SK-N-MC (cell line): ENCODE data around the gene ANKRD49.

ENCODE experiments used
- DNase-seq: peaks from one replicate; pipeline ENCODE4 v3.0.0-alpha.2; 2011; ENCODE audit warnings: low read depth, low spot score
- H3K27ac ChIP-seq: fragments of 200-600 bp; sonication (generic); 2 replicates; pipeline ENCODE4 v1.5.1; 2016; ENCODE audit warnings: mixed run types
- H3K36me3 ChIP-seq: fragments of 200-600 bp; sonication (generic); 2 replicates; pipeline ENCODE4 v1.6.1; 2017; ENCODE audit warnings: antibody characterized with exemption, low read length, mixed read lengths; ENCODE audit not compliant: insufficient read depth
- H3K4me3 ChIP-seq: fragments of 200-600 bp; sonication (generic); 2 replicates; pipeline ENCODE4 v1.5.1; 2016
- H3K9ac ChIP-seq: fragments of 200-600 bp; sonication (generic); 2 replicates; pipeline ENCODE4 v1.8.0; 2017; ENCODE audit warnings: mixed run types, mixed read lengths; ENCODE audit not compliant: insufficient read length
- H3K9me3 ChIP-seq: fragments of 200-600 bp; sonication (generic); 2 replicates; pipeline ENCODE4 v1.6.1; 2017; ENCODE audit warnings: low read depth, mild to moderate bottlenecking, antibody characterized with exemption, low read length, moderate library complexity, mixed read lengths
- EZH2 ChIP-seq: fragments of 200-600 bp; sonication (generic); IDR thresholded peaks from one replicate; pipeline ENCODE4 v1.6.1; 2017; ENCODE audit warnings: antibody characterized with exemption
- FOXP2 ChIP-seq: optimal IDR thresholded peaks from 2 replicates; pipeline ENCODE3; 2011; ENCODE audit warnings: mild to moderate bottlenecking, moderate library complexity; ENCODE audit not compliant: insufficient read depth; ENCODE audit errors: extremely low read length, control extremely low read depth
- POLR2AphosphoS5 ChIP-seq: IDR thresholded peaks from 2 replicates; pipeline ENCODE4 v1.6.1; 2012; ENCODE audit warnings: mild to moderate bottlenecking, low read depth, low read length, borderline replicate concordance

ANKRD49 gene

DNA sequence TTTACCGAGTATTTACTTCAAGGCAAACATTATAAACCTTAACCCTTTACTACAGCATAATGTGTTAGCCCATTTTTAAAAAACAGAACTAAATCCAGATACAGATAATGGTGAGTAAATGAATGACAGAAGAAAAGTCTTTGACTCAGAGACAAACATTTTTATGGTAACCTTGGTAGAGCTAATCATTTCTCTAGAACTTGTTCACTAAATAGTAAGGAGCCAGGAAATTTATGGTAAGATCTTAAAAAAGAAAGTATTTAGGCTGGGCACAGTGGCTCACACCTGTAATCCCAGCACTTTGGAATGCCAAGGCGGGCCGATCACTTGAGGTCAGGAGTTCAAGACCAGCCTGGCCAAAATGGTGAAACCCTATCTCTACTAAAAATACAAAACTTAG lies 38.4 kb downstream of the ANKRD49 start:
- DNase-seq, result no peak
- H3K4me3 ChIP-seq, result no peak overlapping the region
- no peaks in the 10 kb centered on the region for H3K9me3 ChIP-seq
- no peak for TF ChIP-seq FOXP2
- H3K27ac ChIP-seq, result no peak overlapping the region
- H3K36me3 ChIP-seq, result no peaks in the 10 kb centered on the region
- H3K9ac ChIP-seq, result no peak overlapping the region

DNA sequence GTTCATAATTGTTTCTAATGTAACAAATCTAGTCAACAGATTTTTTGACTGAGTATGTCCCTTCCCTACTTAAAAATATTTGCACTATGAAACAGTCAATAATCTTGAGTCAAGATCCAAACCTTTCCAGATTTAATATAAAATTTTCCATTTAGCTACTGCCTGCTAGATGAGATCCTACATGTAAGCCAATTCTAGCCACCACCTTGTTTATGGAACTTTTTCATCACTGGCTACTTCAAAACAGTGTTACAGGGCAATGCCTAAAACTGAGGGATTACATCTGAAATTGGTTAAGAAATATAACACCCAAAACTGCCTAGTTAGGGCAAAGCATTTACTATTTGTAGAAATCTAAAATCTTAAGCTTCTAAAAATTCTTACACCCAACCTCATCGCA lies 39.4 kb downstream of the ANKRD49 start:
- TF ChIP-seq POLR2AphosphoS5 (no peak), EZH2 (no peak), FOXP2 (no peak)
- no peak overlapping the region for H3K9ac ChIP-seq
- H3K9me3 ChIP-seq, result no peaks in the 10 kb centered on the region
- no peaks in the 10 kb centered on the region for H3K36me3 ChIP-seq
- H3K4me3 ChIP-seq, result no peak overlapping the region
- DNase-seq, result no peak
- no peak overlapping the region for H3K27ac ChIP-seq

DNA sequence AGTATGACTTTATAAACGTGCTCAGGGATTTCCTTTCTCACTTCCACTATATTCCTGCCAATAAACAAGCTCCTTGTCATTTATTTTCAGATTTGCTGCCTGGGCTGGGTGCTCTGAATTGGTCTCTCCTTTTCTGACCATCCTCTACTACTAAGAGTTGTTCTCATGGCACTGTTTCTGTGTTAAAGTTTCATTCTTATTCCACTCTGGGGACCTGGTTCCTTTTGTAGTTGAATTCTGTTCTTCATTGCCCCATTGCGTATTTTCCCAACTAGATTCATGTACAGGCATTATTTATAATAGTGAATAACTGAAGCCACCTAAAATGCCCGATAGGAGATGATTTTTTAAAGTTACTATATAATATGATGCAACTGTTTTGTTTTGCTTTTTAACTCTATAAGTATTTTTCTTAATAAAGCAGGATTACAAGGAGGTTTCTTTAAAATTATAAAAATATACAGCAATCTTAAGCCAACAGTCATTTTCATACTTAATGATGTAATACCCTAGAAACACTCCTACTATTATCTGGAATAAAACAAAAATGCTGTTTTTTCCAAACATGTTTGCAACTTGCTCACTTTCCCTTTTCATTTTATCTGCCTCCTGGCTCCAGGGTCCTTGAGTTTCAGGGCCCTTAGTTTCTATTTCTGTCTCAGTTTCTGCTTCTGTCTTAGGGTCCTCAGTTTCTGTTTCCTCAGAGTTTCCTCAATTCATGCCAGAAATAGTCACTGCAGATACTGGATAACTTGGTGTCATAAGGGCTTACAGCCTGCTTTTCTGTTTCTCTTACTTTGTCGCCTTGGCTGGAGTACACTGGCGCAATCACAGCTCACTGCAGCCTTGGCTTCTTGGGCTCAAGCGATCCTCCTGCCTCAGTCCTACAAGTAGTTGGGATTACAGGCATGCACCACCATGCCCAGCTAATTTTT lies 40.2 kb downstream of the ANKRD49 start:
- Histone ChIP-seq H3K9me3 (no peaks in the 10 kb centered on the region), H3K9ac (no peak overlapping the region), H3K36me3 (no peaks in the 10 kb centered on the region), H3K4me3 (no peak overlapping the region), H3K27ac (no peak overlapping the region; the same call in 1 of the 2 replicates)
- TF ChIP-seq EZH2 (no peak), POLR2AphosphoS5 (no peak), FOXP2 (no peak)
- DNase-seq, result no peak

DNA sequence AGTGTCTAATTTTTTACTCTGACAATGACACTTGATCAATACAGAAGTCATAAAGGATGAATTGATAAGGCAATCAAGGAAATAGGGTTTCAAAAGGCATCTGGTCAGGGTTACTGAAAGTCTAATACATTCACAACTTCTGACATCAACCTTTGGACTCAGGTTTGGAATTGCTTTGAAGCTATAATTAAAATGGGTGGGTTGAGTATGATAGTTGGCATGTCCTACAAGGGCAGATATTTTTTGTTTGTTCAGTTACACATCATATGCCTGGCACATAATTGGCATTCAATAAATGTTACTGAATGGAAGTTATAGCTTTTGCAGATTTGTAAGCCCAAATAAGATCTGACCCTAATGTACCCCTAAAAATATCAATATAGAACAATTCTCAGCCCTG lies 42.6 kb downstream of the ANKRD49 start:
- no peak overlapping the region for H3K27ac ChIP-seq
- TF ChIP-seq EZH2 (no peak), POLR2AphosphoS5 (no peak), FOXP2 (no peak)
- H3K36me3 ChIP-seq, result no peaks in the 10 kb centered on the region
- H3K4me3 ChIP-seq, result no peak overlapping the region
- DNase-seq, result no peak
- H3K9me3 ChIP-seq, result no peaks in the 10 kb centered on the region
- H3K9ac ChIP-seq, result no peak overlapping the region

DNA sequence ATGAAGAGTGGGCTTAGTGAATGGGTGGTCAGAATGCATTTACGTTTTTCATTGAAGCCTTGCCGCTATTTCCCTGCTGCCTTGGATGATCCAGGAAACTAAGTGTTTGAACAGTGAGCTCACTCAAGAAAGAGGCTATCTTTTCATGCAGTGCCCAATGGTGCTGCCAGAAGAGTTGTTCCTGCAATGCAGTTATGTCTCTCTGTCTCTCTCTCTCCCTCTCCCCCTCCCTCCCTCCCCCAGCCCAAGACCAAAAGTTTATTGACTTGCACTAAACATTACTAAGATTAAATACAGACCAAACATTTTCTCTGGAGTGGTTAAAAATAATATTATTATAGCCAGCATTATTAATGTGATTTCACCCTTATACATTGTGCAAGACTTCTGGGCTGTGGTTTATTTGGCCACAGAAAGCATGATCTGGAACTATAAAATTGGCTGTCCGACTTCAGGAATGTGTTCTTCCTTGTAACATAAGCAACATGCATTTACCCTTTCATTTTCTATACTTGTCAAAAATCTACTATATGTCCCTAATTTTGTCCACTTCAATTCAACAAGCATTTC lies 43.3 kb downstream of the ANKRD49 start:
- no peak for DNase-seq
- Histone ChIP-seq H3K36me3 (no peaks in the 10 kb centered on the region), H3K4me3 (no peak overlapping the region), H3K27ac (no peak overlapping the region), H3K9ac (no peak overlapping the region), H3K9me3 (no peaks in the 10 kb centered on the region)
- TF ChIP-seq POLR2AphosphoS5 (no peak), FOXP2 (no peak), EZH2 (no peak)

DNA sequence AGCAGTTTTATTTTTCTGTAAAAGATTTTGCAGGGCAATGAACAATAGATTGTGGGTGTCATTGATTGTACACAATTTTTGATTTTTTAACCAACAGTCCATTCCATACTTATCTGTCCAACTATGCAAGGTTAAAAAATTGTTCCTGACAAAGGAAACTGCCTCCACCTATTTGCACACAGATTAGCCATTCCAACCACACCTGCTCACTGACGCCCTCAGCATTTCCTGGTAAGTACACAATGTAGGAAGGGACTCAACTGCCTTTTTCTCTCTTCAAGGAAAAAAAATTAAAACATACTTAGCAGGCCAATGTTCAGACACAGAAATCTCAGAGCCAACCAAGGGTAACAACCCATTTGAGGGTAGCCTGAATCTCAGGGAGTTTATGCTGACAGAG lies 45.6 kb downstream of the ANKRD49 start:
- no peak for DNase-seq
- no peak overlapping the region for H3K27ac ChIP-seq
- no peaks in the 10 kb centered on the region for H3K36me3 ChIP-seq
- H3K4me3 ChIP-seq, result no peak overlapping the region
- no peaks in the 10 kb centered on the region for H3K9me3 ChIP-seq
- TF ChIP-seq FOXP2, result no peak
- no peak for TF ChIP-seq POLR2AphosphoS5
- no peak for TF ChIP-seq EZH2
- no peak overlapping the region for H3K9ac ChIP-seq

DNA sequence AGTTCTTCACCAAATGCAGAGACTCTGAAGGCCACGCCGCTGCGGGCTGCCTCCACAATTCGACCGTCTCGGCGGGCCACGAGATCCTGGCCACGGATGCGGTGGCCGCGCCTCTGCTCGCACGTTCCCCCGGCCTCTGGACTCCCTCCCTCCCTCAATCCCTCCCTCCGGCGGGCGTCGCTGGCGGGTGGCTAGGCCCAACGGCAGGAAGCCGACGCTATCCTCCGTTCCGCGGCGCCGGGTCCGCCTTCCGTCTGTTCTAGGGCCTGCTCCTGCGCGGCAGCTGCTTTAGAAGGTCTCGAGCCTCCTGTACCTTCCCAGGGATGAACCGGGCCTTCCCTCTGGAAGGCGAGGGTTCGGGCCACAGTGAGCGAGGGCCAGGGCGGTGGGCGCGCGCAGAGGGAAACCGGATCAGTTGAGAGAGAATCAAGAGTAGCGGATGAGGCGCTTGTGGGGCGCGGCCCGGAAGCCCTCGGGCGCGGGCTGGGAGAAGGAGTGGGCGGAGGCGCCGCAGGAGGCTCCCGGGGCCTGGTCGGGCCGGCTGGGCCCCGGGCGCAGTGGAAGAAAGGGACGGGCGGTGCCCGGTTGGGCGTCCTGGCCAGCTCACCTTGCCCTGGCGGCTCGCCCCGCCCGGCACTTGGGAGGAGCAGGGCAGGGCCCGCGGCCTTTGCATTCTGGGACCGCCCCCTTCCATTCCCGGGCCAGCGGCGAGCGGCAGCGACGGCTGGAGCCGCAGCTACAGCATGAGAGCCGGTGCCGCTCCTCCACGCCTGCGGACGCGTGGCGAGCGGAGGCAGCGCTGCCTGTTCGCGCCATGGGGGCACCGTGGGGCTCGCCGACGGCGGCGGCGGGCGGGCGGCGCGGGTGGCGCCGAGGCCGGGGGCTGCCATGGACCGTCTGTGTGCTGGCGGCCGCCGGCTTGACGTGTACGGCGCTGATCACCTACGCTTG lies 50.2 kb downstream of the ANKRD49 start, which contains the start of gene FUT4:
FUT4 (plus strand) TSS at position 227 of the 951 bp plus-strand sequence; CDS start at position 440, 213 bp downstream.
- Histone ChIP-seq H3K27ac (peak within 1 kb of the TSS; percentile 76), H3K36me3 (no peaks in the 10 kb centered on the region), H3K4me3 (peak within 1 kb of the TSS; percentile 90), H3K9me3 (no peaks in the 10 kb centered on the region), H3K9ac (peak within 1 kb of the TSS; percentile 92)
- TF ChIP-seq POLR2AphosphoS5 (peak; percentile 51), FOXP2 (no peak)
- DNase-seq, result no peak

DNA sequence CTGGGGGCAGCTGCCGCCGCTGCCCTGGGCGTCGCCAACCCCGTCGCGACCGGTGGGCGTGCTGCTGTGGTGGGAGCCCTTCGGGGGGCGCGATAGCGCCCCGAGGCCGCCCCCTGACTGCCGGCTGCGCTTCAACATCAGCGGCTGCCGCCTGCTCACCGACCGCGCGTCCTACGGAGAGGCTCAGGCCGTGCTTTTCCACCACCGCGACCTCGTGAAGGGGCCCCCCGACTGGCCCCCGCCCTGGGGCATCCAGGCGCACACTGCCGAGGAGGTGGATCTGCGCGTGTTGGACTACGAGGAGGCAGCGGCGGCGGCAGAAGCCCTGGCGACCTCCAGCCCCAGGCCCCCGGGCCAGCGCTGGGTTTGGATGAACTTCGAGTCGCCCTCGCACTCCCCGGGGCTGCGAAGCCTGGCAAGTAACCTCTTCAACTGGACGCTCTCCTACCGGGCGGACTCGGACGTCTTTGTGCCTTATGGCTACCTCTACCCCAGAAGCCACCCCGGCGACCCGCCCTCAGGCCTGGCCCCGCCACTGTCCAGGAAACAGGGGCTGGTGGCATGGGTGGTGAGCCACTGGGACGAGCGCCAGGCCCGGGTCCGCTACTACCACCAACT lies 51.0 kb downstream of the ANKRD49 start:
- DNase-seq, result no peak
- Histone ChIP-seq H3K36me3 (no peaks in the 10 kb centered on the region), H3K9ac (peak overlapping the region; percentile 92), H3K9me3 (no peaks in the 10 kb centered on the region), H3K27ac (no peak overlapping the region), H3K4me3 (peak overlapping the region; percentile 90)
- TF ChIP-seq POLR2AphosphoS5 (no peak), EZH2 (no peak), FOXP2 (no peak)
